GM12873 (cell line): Measurements from ENCODE around the gene MEGF11.

Experiments used
- TF ChIP-seq, protein P1 (sequence below): IDR thresholded peaks from 2 replicates; pipeline ENCODE4 v1.5.1; 2012; ENCODE audit warnings: low read depth, mild to moderate bottlenecking, moderate library complexity, low read length, control low read depth; ENCODE audit not compliant: insufficient read depth; ENCODE audit errors: missing control alignments

MEGF11 gene

DNA sequence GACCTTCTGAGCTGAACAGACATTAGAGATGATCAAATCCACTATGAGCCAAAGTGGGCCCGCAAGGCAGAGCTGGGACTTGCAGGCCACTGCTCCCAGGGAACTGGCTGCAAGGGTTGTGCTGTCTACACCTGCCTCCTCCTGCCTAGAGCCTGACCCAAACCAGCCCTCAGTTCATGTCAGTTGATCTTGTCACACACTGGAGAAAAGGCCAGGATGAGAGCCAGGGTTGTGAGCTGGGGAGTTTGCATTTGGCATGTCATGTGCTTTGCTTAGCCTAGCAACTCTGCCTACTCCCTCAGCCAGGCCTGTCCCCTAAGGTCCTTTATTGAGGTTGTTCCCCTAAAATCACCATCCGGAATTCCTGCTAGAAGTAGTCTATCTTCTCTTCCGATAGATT is 316.5 kb downstream of the MEGF11 start:
- TF ChIP-seq, protein P1, sequence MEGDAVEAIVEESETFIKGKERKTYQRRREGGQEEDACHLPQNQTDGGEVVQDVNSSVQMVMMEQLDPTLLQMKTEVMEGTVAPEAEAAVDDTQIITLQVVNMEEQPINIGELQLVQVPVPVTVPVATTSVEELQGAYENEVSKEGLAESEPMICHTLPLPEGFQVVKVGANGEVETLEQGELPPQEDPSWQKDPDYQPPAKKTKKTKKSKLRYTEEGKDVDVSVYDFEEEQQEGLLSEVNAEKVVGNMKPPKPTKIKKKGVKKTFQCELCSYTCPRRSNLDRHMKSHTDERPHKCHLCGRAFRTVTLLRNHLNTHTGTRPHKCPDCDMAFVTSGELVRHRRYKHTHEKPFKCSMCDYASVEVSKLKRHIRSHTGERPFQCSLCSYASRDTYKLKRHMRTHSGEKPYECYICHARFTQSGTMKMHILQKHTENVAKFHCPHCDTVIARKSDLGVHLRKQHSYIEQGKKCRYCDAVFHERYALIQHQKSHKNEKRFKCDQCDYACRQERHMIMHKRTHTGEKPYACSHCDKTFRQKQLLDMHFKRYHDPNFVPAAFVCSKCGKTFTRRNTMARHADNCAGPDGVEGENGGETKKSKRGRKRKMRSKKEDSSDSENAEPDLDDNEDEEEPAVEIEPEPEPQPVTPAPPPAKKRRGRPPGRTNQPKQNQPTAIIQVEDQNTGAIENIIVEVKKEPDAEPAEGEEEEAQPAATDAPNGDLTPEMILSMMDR: no peak

DNA sequence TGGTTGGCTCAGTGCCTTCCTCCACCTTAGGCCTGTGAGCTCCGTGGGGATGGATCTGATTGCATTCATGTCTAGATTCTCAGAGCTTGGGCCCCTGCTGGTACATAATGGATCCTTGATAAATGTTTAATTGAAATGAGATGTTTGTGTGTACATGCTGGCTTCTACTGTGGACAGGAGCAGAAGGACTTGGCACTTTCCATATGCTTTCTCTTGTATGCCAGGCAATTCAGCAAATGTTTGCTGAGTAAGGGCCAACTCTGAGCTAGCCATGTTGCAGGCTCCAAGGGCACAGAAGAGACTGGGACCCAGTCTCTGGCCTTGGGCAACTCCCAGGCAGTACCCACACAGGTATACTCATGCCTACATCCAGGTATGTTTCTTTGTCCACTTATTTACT is 317.3 kb downstream of the MEGF11 start:
- TF ChIP-seq, protein P1: no peak

DNA sequence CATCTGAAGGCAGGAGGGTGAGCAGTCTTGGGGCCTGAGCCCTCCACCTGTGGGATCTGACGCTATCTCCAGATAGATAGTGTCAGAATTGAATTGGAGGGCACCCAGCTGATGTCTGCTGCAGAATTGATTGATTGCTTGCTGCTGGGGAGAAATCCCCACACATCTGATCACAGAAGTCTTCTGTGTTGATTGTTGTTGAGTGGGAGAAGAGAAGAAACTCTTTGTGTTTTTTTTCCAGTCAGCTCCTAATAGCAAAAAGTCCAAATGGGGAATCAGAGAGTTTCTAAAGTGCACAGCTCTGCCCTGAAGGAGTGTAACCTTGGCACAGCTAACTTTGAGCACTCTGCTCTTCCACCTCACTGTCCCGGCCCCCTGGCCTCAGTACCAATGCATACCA is 318.2 kb downstream of the MEGF11 start:
- TF ChIP-seq, protein P1: no peak

DNA sequence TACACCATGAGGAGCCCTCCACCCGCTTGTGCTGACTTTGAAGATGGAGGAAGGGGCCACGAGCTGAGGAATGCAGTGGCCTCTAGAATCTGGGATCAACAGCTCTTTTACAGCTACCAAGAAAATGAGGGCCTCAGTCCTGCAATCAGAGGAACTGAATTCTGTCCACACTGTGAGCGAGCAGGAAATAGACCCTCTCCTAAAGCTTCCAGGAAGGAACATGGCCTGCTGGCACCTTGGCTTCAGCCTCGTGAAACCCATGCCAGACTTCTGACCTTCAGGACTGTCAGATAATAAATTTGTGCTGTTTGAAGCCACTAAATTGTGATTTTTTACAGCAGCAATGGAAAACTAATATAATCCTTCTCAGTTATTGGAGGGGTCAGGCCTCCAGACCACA is 322.3 kb downstream of the MEGF11 start:
- TF ChIP-seq, protein P1: no peak

DNA sequence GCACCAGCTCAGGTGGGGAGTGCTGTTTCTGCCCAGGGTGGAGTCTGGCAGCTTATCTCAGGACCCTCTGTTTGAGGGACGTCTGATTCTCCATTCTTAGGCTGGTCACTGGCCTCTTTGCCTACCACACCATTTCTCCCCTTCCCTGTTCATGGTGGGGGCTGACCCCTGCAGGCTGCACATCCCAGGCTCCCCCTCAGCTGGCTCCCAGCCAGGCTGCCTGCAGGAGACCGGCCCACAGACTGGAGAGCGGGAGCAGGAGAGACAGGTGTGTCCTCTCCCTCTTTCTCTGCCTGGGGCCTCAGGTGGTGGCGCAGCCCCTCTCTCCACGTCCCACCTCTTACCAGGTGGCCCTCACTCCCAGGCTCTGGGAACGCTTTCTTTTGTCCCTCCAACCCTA is 323.4 kb downstream of the MEGF11 start:
- TF ChIP-seq, protein P1: no peak

DNA sequence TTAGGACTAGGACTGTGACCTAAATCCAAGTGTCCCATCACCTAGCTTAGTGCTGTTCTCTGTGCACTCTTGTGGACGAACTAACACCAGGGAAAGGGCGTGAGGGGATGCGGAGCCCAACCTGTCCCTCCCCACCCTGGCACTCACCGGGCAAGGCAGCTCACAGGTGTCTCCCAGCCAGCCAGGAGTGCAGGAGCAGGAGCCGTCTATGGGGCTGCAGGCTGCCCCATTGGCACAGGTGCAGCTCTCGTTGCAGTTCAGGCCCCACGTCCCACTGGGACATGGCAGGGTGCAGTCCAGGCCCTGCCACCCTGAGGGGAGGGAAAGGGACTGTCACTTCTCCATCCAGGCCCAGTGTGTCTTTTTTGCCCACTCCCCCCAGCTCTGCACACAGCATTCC is 324.0 kb downstream of the MEGF11 start:
- TF ChIP-seq, protein P1: no peak

DNA sequence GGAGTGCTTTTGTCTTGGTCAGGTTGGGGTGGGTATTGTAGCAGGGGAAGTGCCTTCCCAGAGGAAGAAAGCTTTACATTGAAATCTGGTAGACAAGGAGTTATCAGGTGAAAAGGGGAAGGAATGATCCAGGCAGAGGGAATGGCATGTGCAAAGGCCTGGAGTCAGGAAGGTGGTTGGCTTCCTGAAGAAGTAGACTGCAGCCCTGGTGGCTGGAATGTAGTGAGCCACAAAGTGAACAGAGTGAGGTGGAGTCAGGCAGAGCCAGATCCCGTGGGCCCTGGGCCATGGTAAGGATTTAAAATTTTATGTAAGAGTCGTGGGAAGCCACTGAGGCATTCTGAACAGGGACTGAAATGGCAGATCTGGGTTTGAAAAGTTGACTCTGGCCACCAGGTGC is 326.0 kb downstream of the MEGF11 start:
- TF ChIP-seq, protein P1: no peak
